HEK293T (cell line): ENCODE measurements around the gene TEX52.

Experiments used
- BHLHE40 ChIP-seq: fragments of 450-650 bp; IDR thresholded peaks from 2 replicates; pipeline ENCODE4 v1.6.1; 2016; ENCODE audit warnings: mild to moderate bottlenecking, moderate library complexity, borderline replicate concordance
- FOXM1 ChIP-seq: fragments of 450-650 bp; IDR thresholded peaks from 2 replicates; pipeline ENCODE4 v1.6.1; 2017; ENCODE audit warnings: mild to moderate bottlenecking, borderline replicate concordance
- PKNOX1 ChIP-seq: fragments of 450-650 bp; IDR thresholded peaks from 2 replicates; pipeline ENCODE4 v1.6.1; 2016
- SUZ12 ChIP-seq: fragments of 450-650 bp; IDR thresholded peaks from 2 replicates; pipeline ENCODE4 v1.6.1; 2016; ENCODE audit warnings: mild to moderate bottlenecking

GRCh38 chr12:2886768-2887450 is 30.1 kb upstream of the TEX52 start:
- TF ChIP-seq BHLHE40 (no peak), FOXM1 (no peak), SUZ12 (no peak), PKNOX1 (no peak)
